ENCODE measurements around the gene STAT3.

- TF ChIP-seq TAF1 (IDR thresholded peaks at IDR 0.05; ENCODE audit: borderline replicate concordance, low read depth, low read length), result no peak
- no peak for TF ChIP-seq POLR2AphosphoS5 (IDR thresholded peaks at IDR 0.05; ENCODE audit: low read depth, low read length)
- TF ChIP-seq POLR2A (IDR thresholded peaks at IDR 0.05; ENCODE audit: low read depth, low read length), result no peak
These were observed 17.8 kb upstream of the STAT3 start for GRCh38 chr17:42405963-42406495.
